ENCODE data around the gene ZNF225.

DNA sequence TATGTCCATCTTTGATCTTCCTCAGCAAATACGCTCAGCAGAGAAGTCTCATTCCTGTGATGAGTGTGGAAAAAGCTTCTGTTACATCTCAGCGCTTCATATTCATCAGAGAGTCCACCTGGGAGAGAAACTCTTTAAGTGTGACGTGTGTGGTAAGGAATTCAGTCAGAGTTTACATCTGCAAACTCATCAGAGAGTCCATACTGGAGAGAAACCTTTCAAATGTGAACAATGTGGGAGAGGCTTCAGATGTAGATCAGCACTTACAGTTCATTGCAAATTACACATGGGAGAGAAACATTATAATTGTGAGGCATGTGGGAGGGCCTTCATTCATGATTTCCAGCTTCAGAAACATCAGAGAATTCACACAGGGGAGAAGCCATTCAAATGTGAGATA, 46.9 kb upstream of the ZNF225 start:
- no peak for TF ChIP-seq EZH2 (IDR thresholded peaks at IDR 0.05; ENCODE audit: borderline replicate concordance, low read depth, low read length, poor library complexity, severe bottlenecking)
- TF ChIP-seq, protein P1, sequence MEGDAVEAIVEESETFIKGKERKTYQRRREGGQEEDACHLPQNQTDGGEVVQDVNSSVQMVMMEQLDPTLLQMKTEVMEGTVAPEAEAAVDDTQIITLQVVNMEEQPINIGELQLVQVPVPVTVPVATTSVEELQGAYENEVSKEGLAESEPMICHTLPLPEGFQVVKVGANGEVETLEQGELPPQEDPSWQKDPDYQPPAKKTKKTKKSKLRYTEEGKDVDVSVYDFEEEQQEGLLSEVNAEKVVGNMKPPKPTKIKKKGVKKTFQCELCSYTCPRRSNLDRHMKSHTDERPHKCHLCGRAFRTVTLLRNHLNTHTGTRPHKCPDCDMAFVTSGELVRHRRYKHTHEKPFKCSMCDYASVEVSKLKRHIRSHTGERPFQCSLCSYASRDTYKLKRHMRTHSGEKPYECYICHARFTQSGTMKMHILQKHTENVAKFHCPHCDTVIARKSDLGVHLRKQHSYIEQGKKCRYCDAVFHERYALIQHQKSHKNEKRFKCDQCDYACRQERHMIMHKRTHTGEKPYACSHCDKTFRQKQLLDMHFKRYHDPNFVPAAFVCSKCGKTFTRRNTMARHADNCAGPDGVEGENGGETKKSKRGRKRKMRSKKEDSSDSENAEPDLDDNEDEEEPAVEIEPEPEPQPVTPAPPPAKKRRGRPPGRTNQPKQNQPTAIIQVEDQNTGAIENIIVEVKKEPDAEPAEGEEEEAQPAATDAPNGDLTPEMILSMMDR (conservative IDR thresholded peaks at IDR 0.05; ENCODE audit: low read depth, low read length), result no peak

All from A673 (cell line).